Raji (cell line): ENCODE results near the gene MEAK7.

Experiments
- POLR2A ChIP-seq: IDR thresholded peaks from 2 replicates; pipeline ENCODE4 v1.6.1; 2011; ENCODE audit warnings: low read depth, low read length, control low read depth; ENCODE audit not compliant: insufficient read depth

Gene MEAK7

GRCh38 chr16:84505249-84506187 lies 1.1 kb upstream of the MEAK7 start:
- TF ChIP-seq POLR2A = peak; percentile 11; the same call in 1 of the 2 replicates

GRCh38 chr16:84503751-84504395 lies 586 bp downstream of the MEAK7 start:
- no peak for TF ChIP-seq POLR2A

- no peak for TF ChIP-seq POLR2A
Observed at GRCh38 chr16:84502581-84502980, 1.9 kb downstream of the MEAK7 start.

- no peak for TF ChIP-seq POLR2A
Observed at GRCh38 chr16:84502075-84502474, 2.4 kb downstream of the MEAK7 start.

- TF ChIP-seq POLR2A = no peak
Observed at GRCh38 chr16:84501077-84501735, 3.3 kb downstream of the MEAK7 start.

- TF ChIP-seq POLR2A = no peak
Observed at GRCh38 chr16:84500531-84500930, 3.9 kb downstream of the MEAK7 start.

- no peak for TF ChIP-seq POLR2A
Observed at GRCh38 chr16:84499638-84500037, 4.8 kb downstream of the MEAK7 start.

GRCh38 chr16:84498859-84499620 lies 5.4 kb downstream of the MEAK7 start:
- no peak for TF ChIP-seq POLR2A

GRCh38 chr16:84498223-84498610 lies 6.2 kb downstream of the MEAK7 start:
- TF ChIP-seq POLR2A = no peak

- no peak for TF ChIP-seq POLR2A
Observed at GRCh38 chr16:84497418-84498222, 6.8 kb downstream of the MEAK7 start.

GRCh38 chr16:84496991-84497390 lies 7.5 kb downstream of the MEAK7 start:
- no peak for TF ChIP-seq POLR2A

GRCh38 chr16:84495506-84495905 lies 9.0 kb downstream of the MEAK7 start:
- TF ChIP-seq POLR2A = no peak

GRCh38 chr16:84489131-84489530 lies 15.3 kb downstream of the MEAK7 start:
- TF ChIP-seq POLR2A = no peak

GRCh38 chr16:84487358-84487757 lies 17.1 kb downstream of the MEAK7 start:
- no peak for TF ChIP-seq POLR2A
